Activated CD8-positive, alpha-beta memory T cell treated with anti-CD3 and anti-CD28 coated beads, Interleukin-2, amount 50 U/mL, for 1 hour (primary cell): ENCODE measurements around the gene SPCS2.
"Not testable (repeated sequence)": the region's sequence is repeated elsewhere in the genome, so short reads cannot be mapped to it uniquely, and the experiment has no call there.

Source experiments
- DNase-seq: peaks from one replicate; pipeline ENCODE4 v3.0.0-alpha.2; 2020; ENCODE audit errors: extremely low read depth

The SPCS2 gene

GRCh38 chr11:74950374-74950969 lies 1.4 kb downstream of the SPCS2 start:
- no peak for DNase-seq

GRCh38 chr11:74951226-74951625 lies 2.2 kb downstream of the SPCS2 start:
- DNase-seq, result no peak

GRCh38 chr11:74952752-74953151 lies 3.7 kb downstream of the SPCS2 start:
- no peak for DNase-seq

GRCh38 chr11:74953451-74953850 lies 4.4 kb downstream of the SPCS2 start:
- no peak for DNase-seq

GRCh38 chr11:74954199-74954598 lies 5.1 kb downstream of the SPCS2 start:
- DNase-seq, result no peak

- DNase-seq, result no peak
Observed at GRCh38 chr11:74956397-74957015, 7.4 kb downstream of the SPCS2 start.

GRCh38 chr11:74957937-74958629 lies 9.0 kb downstream of the SPCS2 start:
- no peak for DNase-seq

- DNase-seq, result not testable (repeated sequence)
Observed at GRCh38 chr11:74960128-74960527, 11.1 kb downstream of the SPCS2 start.

GRCh38 chr11:74966651-74967050 lies 17.6 kb downstream of the SPCS2 start:
- no peak for DNase-seq

- no peak for DNase-seq
Observed at GRCh38 chr11:74970852-74971395, 21.9 kb downstream of the SPCS2 start.

GRCh38 chr11:74971424-74971823 lies 22.4 kb downstream of the SPCS2 start:
- DNase-seq, result no peak

GRCh38 chr11:74978041-74978440 lies 29.0 kb downstream of the SPCS2 start:
- DNase-seq, result no peak

GRCh38 chr11:74980634-74981033 lies 31.6 kb downstream of the SPCS2 start:
- DNase-seq, result no peak

- no peak for DNase-seq
Observed at GRCh38 chr11:74981888-74982287, 32.8 kb downstream of the SPCS2 start.

GRCh38 chr11:74984070-74984469 lies 35.0 kb downstream of the SPCS2 start:
- DNase-seq, result no peak

GRCh38 chr11:74984730-74985129 lies 35.7 kb downstream of the SPCS2 start:
- no peak for DNase-seq

- peak; percentile 60 for DNase-seq
Observed at GRCh38 chr11:74988541-74989259, 39.6 kb downstream of the SPCS2 start, which contains the start of gene NEU3. NEU3 (plus strand) TSS chr11:74988933; CDS start chr11:74989061, 128 bp downstream.

- no peak for DNase-seq
Observed at GRCh38 chr11:74989260-74989638, 40.2 kb downstream of the SPCS2 start.

GRCh38 chr11:74990150-74990549 lies 41.1 kb downstream of the SPCS2 start:
- DNase-seq, result not testable (repeated sequence)

GRCh38 chr11:74990941-74991340 lies 41.9 kb downstream of the SPCS2 start:
- DNase-seq, result no peak

- no peak for DNase-seq
Observed at GRCh38 chr11:74992852-74993251, 43.8 kb downstream of the SPCS2 start.

- DNase-seq, result no peak
Observed at GRCh38 chr11:75000975-75001354, 51.9 kb downstream of the SPCS2 start.
